ENCODE data around the gene SEPTIN11. TPM values are rescaled to one million over a fixed set of nuclear protein-coding genes. Genes with fewer than 3 reads are reported as not detected.

The SEPTIN11 gene
- total and polyA plus RNA-seq, 9 of the 15 experiments (the other 6 are each of a cell fraction or from before 2014, with no cell fraction given) = 25.7 to 142 (median 84.3) TPM

GRCh38 chr4:76948443-76949275, 893 bp upstream of the SEPTIN11 start (continued):
- TF ChIP-seq IRF1 (CRISPR knock-in tag; IDR thresholded peaks at IDR 0.05; ENCODE audit: borderline replicate concordance) (no peak), MEF2D (tag; conservative IDR thresholded peaks at IDR 0.05; ENCODE audit: low read depth) (no peak), MTF1 (CRISPR knock-in tag; IDR thresholded peaks at IDR 0.05; ENCODE audit: borderline replicate concordance) (no peak), ZNF280A (IDR thresholded peaks at IDR 0.05; ENCODE audit: low read depth, partially characterized antibody) (no peak), VEZF1 (CRISPR knock-in tag; IDR thresholded peaks at IDR 0.05) (no peak), SP1 (CRISPR knock-in tag; IDR thresholded peaks at IDR 0.05) (0 out of 2 replicates have a peak, but pooled peaks have one; percentile 70), ZBTB7A (IDR thresholded peaks at IDR 0.05; ENCODE audit: borderline replicate concordance, control insufficient read depth, low read depth, low read length) (no peak; the same call in 1 of the 2 replicates), ZNF707 (CRISPR knock-in tag; conservative IDR thresholded peaks at IDR 0.05) (no peak), ZBTB43 (CRISPR knock-in tag; IDR thresholded peaks at IDR 0.05) (peak; percentile 93), MCM7 (IDR thresholded peaks at IDR 0.05) (no peak), ZNF253 (CRISPR knock-in tag; conservative IDR thresholded peaks at IDR 0.05) (no peak), MCM2 (IDR thresholded peaks at IDR 0.05; ENCODE audit: low read depth) (no peak), RERE (CRISPR knock-in tag; IDR thresholded peaks at IDR 0.05; ENCODE audit: borderline replicate concordance) (no peak), ARID1B (IDR thresholded peaks at IDR 0.05) (no peak), XRCC5 (IDR thresholded peaks at IDR 0.05; ENCODE audit: low read depth, low read length) (no peak)
